Measurements from ENCODE around the gene EXOC6B. TPM values are rescaled to one million over a fixed set of nuclear protein-coding genes. Genes with fewer than 3 reads are reported as not detected.

The EXOC6B gene
- total RNA-seq, 1 experiment from 2014 or later, result 40.1 TPM

DNA sequence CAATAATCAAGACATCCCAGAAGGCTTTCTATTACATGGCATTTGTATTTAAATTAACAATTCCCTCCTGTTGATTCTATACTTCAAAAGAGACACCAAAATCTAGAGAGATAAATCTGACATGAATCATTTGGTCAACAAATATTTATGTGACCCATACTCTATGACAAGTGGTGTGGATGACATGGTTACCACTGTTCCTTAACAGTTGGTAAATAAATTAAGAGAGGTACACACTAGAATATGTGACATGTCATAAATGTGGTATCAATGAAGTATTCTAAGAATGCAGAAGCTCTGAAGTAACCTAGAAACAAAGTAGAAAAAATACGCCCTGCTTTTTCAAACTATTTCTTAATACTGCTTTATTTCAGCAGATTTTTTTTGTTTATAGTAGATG lies 255.4 kb downstream of the EXOC6B start:
- Mint-ChIP-seq H3K4me3 (no peak overlapping the region), H3K36me3 (ENCODE audit: insufficient read depth in 1 of 3, low read depth in 3 of 3) (no peaks in the 10 kb centered on the region), H3K27ac (no peak overlapping the region), H3K4me1 (peaks cover 4 to 10% of the 10 kb centered on the region in 2 experiments), H3K9me3 (no peaks in the 10 kb centered on the region), H3K27me3 (ENCODE audit: low read depth) (no peaks in the 10 kb centered on the region)
- H3K27me3 ChIP-seq (ENCODE audit: insufficient read depth, low read length), result no peaks in the 10 kb centered on the region
- H2AFZ ChIP-seq (ENCODE audit: low read length), result no peak overlapping the region
- no peak overlapping the region for H2BK120ac ChIP-seq (ENCODE audit: low read depth, low read length, poor library complexity, severe bottlenecking)
- H2BK20ac ChIP-seq (ENCODE audit: low read depth, low read length, poor library complexity, severe bottlenecking), result no peak overlapping the region
- no peak overlapping the region for H3K4ac ChIP-seq (ENCODE audit: low read depth, low read length)
- H3K23me2 ChIP-seq (ENCODE audit: insufficient read length, low read depth, low read length, poor library complexity, severe bottlenecking), result no peaks in the 10 kb centered on the region
- H4K8ac ChIP-seq (replicated peaks; ENCODE audit: insufficient read length, low read depth, low read length), result no peak overlapping the region
- H2BK5ac ChIP-seq (ENCODE audit: insufficient read length, low read length), result no peak overlapping the region
- H3K27ac ChIP-seq (ENCODE audit: insufficient read length, low read depth, low read length), result no peak overlapping the region
- no peak overlapping the region for H3K56ac ChIP-seq (ENCODE audit: insufficient read length, low read depth, low read length)
- H3K79me1 ChIP-seq (ENCODE audit: insufficient read depth, low read depth, low read length, poor library complexity, severe bottlenecking), result no peaks in the 10 kb centered on the region
- DNase-seq, result no peak
- H3K4me2 ChIP-seq (ENCODE audit: insufficient read depth, insufficient read length, low read length), result no peak overlapping the region
- no peak overlapping the region for H3K18ac ChIP-seq (ENCODE audit: insufficient read length, low read depth, low read length)
- no peak overlapping the region for H3T11ph ChIP-seq (ENCODE audit: low read length)
- no peak overlapping the region for H2BK15ac ChIP-seq (ENCODE audit: low read depth, low read length)
- no peaks in the 10 kb centered on the region; the same call in 1 of the 2 replicates for H3K4me1 ChIP-seq (ENCODE audit: insufficient read depth, low read length)
- H4K5ac ChIP-seq (ENCODE audit: insufficient read length, low read depth, low read length), result no peak overlapping the region
- H2BK12ac ChIP-seq (ENCODE audit: insufficient read length, low read depth, low read length), result no peak overlapping the region
- no peak overlapping the region for H3K9ac ChIP-seq (ENCODE audit: extremely low read depth, insufficient read length, low read length)
- no peak overlapping the region for H3K14ac ChIP-seq (ENCODE audit: insufficient read depth, low read length)
- no peaks in the 10 kb centered on the region for H3K9me3 ChIP-seq (ENCODE audit: control insufficient read depth, low read depth, low read length)
- no peaks in the 10 kb centered on the region for H3K79me2 ChIP-seq (ENCODE audit: insufficient read depth, low read length)
- H4K91ac ChIP-seq (ENCODE audit: insufficient read length, low read depth, low read length), result no peak overlapping the region
- WGBS (ENCODE audit: extremely low coverage, insufficient read length, low lambda C conversion rate), result no CpG with 5 or more reads among the region's 1 CpG
- no peaks in the 10 kb centered on the region for H4K20me1 ChIP-seq (ENCODE audit: control insufficient read depth, insufficient read depth, insufficient read length)
- no peak overlapping the region for H3K23ac ChIP-seq (ENCODE audit: insufficient read length, low read depth, low read length)
- TF ChIP-seq, protein P1, sequence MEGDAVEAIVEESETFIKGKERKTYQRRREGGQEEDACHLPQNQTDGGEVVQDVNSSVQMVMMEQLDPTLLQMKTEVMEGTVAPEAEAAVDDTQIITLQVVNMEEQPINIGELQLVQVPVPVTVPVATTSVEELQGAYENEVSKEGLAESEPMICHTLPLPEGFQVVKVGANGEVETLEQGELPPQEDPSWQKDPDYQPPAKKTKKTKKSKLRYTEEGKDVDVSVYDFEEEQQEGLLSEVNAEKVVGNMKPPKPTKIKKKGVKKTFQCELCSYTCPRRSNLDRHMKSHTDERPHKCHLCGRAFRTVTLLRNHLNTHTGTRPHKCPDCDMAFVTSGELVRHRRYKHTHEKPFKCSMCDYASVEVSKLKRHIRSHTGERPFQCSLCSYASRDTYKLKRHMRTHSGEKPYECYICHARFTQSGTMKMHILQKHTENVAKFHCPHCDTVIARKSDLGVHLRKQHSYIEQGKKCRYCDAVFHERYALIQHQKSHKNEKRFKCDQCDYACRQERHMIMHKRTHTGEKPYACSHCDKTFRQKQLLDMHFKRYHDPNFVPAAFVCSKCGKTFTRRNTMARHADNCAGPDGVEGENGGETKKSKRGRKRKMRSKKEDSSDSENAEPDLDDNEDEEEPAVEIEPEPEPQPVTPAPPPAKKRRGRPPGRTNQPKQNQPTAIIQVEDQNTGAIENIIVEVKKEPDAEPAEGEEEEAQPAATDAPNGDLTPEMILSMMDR (conservative IDR thresholded peaks at IDR 0.05), result no peak
- H2AK5ac ChIP-seq (ENCODE audit: insufficient read length, low read length), result no peak overlapping the region
